Epithelial cell of prostate (primary cell): ENCODE data around the gene ANO4.

Experiments used
- DNase-seq: peaks from one replicate; pipeline ENCODE4 v3.0.0-alpha.2; 2011; ENCODE audit warnings: low read depth, low spot score
- H3K27ac ChIP-seq: fragments of 450-650 bp; 2 replicates; pipeline ENCODE4 v1.5.1; 2017; ENCODE audit warnings: mild to moderate bottlenecking

The ANO4 gene

GRCh38 chr12:100794441-100795173 lies at the start of gene ANO4:
TSS of gene ANO4 (plus strand) at chr12:100794776. CDS start at chr12:100901786, 107,010 bp downstream.
- no peak within 1 kb of the TSS for H3K27ac ChIP-seq
- DNase-seq = no peak

GRCh38 chr12:100745378-100746071 lies 49.1 kb upstream of the ANO4 start:
- H3K27ac ChIP-seq = no peak overlapping the region
- DNase-seq = no peak

- DNase-seq = peak; percentile 52
- peak overlapping the region; percentile 99 for H3K27ac ChIP-seq
Measured at GRCh38 chr12:100752841-100753240, 41.7 kb upstream of the ANO4 start.

- peak; percentile 96 for DNase-seq
- peak overlapping the region; percentile 99 for H3K27ac ChIP-seq
Measured at GRCh38 chr12:100753837-100754236, 40.7 kb upstream of the ANO4 start.

- DNase-seq = peak; percentile 26
- peak overlapping the region; percentile 99 for H3K27ac ChIP-seq
Measured at GRCh38 chr12:100755186-100755585, 39.4 kb upstream of the ANO4 start.

- no peak overlapping the region for H3K27ac ChIP-seq
- no peak for DNase-seq
Measured at GRCh38 chr12:100758083-100758482, 36.5 kb upstream of the ANO4 start.

- peak; percentile 57 for DNase-seq
- peak overlapping the region; percentile 25 for H3K27ac ChIP-seq
Measured at GRCh38 chr12:100767371-100767770, 27.2 kb upstream of the ANO4 start.

- peak overlapping the region; percentile 25 for H3K27ac ChIP-seq
- no peak for DNase-seq
Measured at GRCh38 chr12:100767950-100768349, 26.6 kb upstream of the ANO4 start.

- no peak for DNase-seq
- H3K27ac ChIP-seq = no peak overlapping the region
Measured at GRCh38 chr12:100778967-100779590, 15.5 kb upstream of the ANO4 start.

- DNase-seq = no peak
Measured at GRCh38 chr12:100789146-100789545, 5.4 kb upstream of the ANO4 start.

GRCh38 chr12:100789975-100790374 lies 4.6 kb upstream of the ANO4 start:
- no peak overlapping the region for H3K27ac ChIP-seq
- DNase-seq = no peak

More at GRCh38 chr12:100789146-100789545, 5.4 kb upstream of the ANO4 start:
- H3K27ac ChIP-seq = no peak overlapping the region

- no peak for DNase-seq
- no peak overlapping the region for H3K27ac ChIP-seq
Measured at GRCh38 chr12:100790552-100790951, 4.0 kb upstream of the ANO4 start.

- DNase-seq = peak; percentile 16
- H3K27ac ChIP-seq = no peak overlapping the region
Measured at GRCh38 chr12:100793182-100793581, 1.4 kb upstream of the ANO4 start.

GRCh38 chr12:100795174-100795799 lies 711 bp downstream of the ANO4 start:
- DNase-seq = no peak
- H3K27ac ChIP-seq = no peak overlapping the region

GRCh38 chr12:100795800-100796179 lies 1.2 kb downstream of the ANO4 start:
- DNase-seq = no peak
- no peak overlapping the region for H3K27ac ChIP-seq

- no peak overlapping the region for H3K27ac ChIP-seq
- DNase-seq = no peak
Measured at GRCh38 chr12:100796621-100797020, 2.0 kb downstream of the ANO4 start.

- H3K27ac ChIP-seq = no peak overlapping the region
- DNase-seq = no peak
Measured at GRCh38 chr12:100797246-100797645, 2.7 kb downstream of the ANO4 start.

- DNase-seq = no peak
- no peak overlapping the region for H3K27ac ChIP-seq
Measured at GRCh38 chr12:100797786-100798185, 3.2 kb downstream of the ANO4 start.

GRCh38 chr12:100798286-100799160 lies 3.9 kb downstream of the ANO4 start:
- no peak for DNase-seq
- peak overlapping the region; percentile 41 for H3K27ac ChIP-seq

- H3K27ac ChIP-seq = peak overlapping the region; percentile 41
- no peak for DNase-seq
Measured at GRCh38 chr12:100799770-100800169, 5.2 kb downstream of the ANO4 start.
